K562 (cell line): ENCODE measurements around the gene GDF11. TPM values are rescaled to one million over a fixed set of nuclear protein-coding genes. Genes with fewer than 3 reads are reported as not detected.
A peak's percentile ranks its signal among the peaks of the same experiment; 100 is the strongest.

Source experiments
- CBX3 ChIP-seq, 2 experiments: IDR thresholded peaks; 1 replicate in 1 of 2; 2 replicates in 1 of 2; pipeline ENCODE4 v1.6.1; 2012; ENCODE audit warnings: inconsistent platforms in 2 of 2, low read length in 2 of 2, borderline replicate concordance in 1 of 2, control low read depth in 1 of 2
- HCFC1 ChIP-seq: IDR thresholded peaks from 2 replicates; pipeline ENCODE4 v1.6.1; 2012; ENCODE audit warnings: low read depth, low read length, improper control_type of control experiment
- HMBOX1 ChIP-seq: sonication (generic); IDR thresholded peaks from 2 replicates; pipeline ENCODE4 v1.6.1; 2016
- KLF1 ChIP-seq: fragments of 450-650 bp; IDR thresholded peaks from 2 replicates; pipeline ENCODE4 v1.6.1; 2016; ENCODE audit warnings: missing genetic modification characterization, missing compliant biosample characterization
- MTA2 ChIP-seq: fragments of 450-650 bp; IDR thresholded peaks from 2 replicates; pipeline ENCODE4 v1.6.1; 2016; ENCODE audit warnings: low read depth
- RB1 ChIP-seq: fragments of 450-650 bp; IDR thresholded peaks from 2 replicates; pipeline ENCODE4 v1.6.1; 2017; ENCODE audit warnings: low read depth, mild to moderate bottlenecking
- RREB1 ChIP-seq: fragments of 250-450 bp; sonication (Bioruptor Pico); IDR thresholded peaks from 2 replicates; pipeline ENCODE4 v1.4.0; 2020
- SREBF1 ChIP-seq: fragments of 150-350 bp; IDR thresholded peaks from 2 replicates; pipeline ENCODE4 v1.6.1; 2014; ENCODE audit warnings: antibody characterized with exemption, low read depth, low read length, borderline replicate concordance
- TBL1XR1 ChIP-seq, 2 experiments: IDR thresholded peaks; 2 replicates each; pipeline ENCODE4 v1.6.1; 2012; ENCODE audit warnings: improper control_type of control experiment in 2 of 2, low read length in 2 of 2, mild to moderate bottlenecking in 1 of 2
- TCF7 ChIP-seq: sonication (generic); IDR thresholded peaks from 2 replicates; pipeline ENCODE4 v1.6.1; 2016; ENCODE audit warnings: antibody characterized with exemption, borderline replicate concordance
- TFAP4 ChIP-seq: sonication (generic); formaldehyde crosslinking; IDR thresholded peaks from 2 replicates; pipeline ENCODE4 v1.8.0; 2022; ENCODE audit warnings: missing genetic modification reagents, mild to moderate bottlenecking, moderate library complexity, borderline replicate concordance
- TRIM24 ChIP-seq, 2 experiments: fragments of 450-650 bp; IDR thresholded peaks; 2 replicates each; pipeline ENCODE4 v1.6.1; 2016
- TSHZ1 ChIP-seq: fragments of 250-450 bp; sonication (Bioruptor Pico); IDR thresholded peaks from 2 replicates; pipeline ENCODE4 v1.4.0; 2020; ENCODE audit warnings: mild to moderate bottlenecking, moderate library complexity
- ZNF280B ChIP-seq: fragments of 250-450 bp; sonication (Bioruptor Pico); IDR thresholded peaks from 2 replicates; pipeline ENCODE4 v1.5.1; 2021; ENCODE audit warnings: mild to moderate bottlenecking
- polyA plus RNA-seq, 8 experiments: library from polyadenylated mRNA; depleted of rRNA in 4 of 8; stranded (reverse) in 5 of 8; unstranded in 3 of 8; fragments of >200 nt; fragmentation: Nextera tagmentation in 2 of 8; fragmentation: Illumina TruSeq in 1 of 8; extraction: Ambion mirVana in 2 of 8; extraction: Trizol in 1 of 8; gene quantifications; 2 replicates each; pipeline versions ENCODE4 v1.2.1 to v1.2.3, GENCODE V29; 2011 to 2014; ENCODE audit warnings: inconsistent platforms in 1 of 8, missing spikeins in 1 of 8
- total RNA-seq, 7 experiments: library from RNA; depleted of rRNA in 6 of 7; stranded (reverse); fragments of >200 nt in 6 of 7; fragmentation: Illumina TruSeq in 2 of 7; extraction: Trizol in 2 of 7; gene quantifications; 2 replicates each; pipeline versions ENCODE4 v1.2.1 to v1.2.3, GENCODE V29; 2011 to 2021; ENCODE audit warnings: low replicate concordance in 1 of 7

The GDF11 gene
- total and polyA plus RNA-seq, 9 of the 15 experiments (the other 6 are each of a cell fraction or from before 2014, with no cell fraction given): 1.4 to 15.7 (median 4.8) TPM

- TF ChIP-seq TSHZ1 (CRISPR knock-in tag) (no peak), CBX3 (IDR thresholded peaks at IDR 0.05; ENCODE audit: borderline replicate concordance in 1 of 2, low read length in 2 of 2) (0 out of 3 replicates have a peak, but pooled peaks of 1 of the 2 experiments have one; percentile 33), TRIM24 (IDR thresholded peaks at IDR 0.05) (no peak), KLF1 (tag) (no peak), HMBOX1 (no peak), RREB1 (no peak), MTA2 (no peak), SREBF1 (no peak), ZNF280B (CRISPR knock-in tag) (no peak), RB1 (no peak), TBL1XR1 (IDR thresholded peaks at IDR 0.05; ENCODE audit: low read length in 2 of 2) (no peak), TCF7 (no peak), HCFC1 (no peak), TFAP4 (CRISPR knock-in tag) (peak; percentile 36; the same call in 1 of the 2 replicates)
These were observed 4.5 kb upstream of the GDF11 start (continued) for GRCh38 chr12:55738123-55739024.
